Adrenal gland (tissue), 12 donors: ENCODE measurements around the gene ZNF384. TPM values are rescaled to one million over a fixed set of nuclear protein-coding genes. Genes with fewer than 3 reads are reported as not detected.

Experiments
- polyA plus RNA-seq, 3 donors: library from polyadenylated mRNA; stranded (reverse); fragments of 200-250 nt in 2 of 3; fragments of 350-450 nt in 1 of 3; fragmentation: Illumina TruSeq in 1 of 3; extraction: RNeasy Lipid Tissue Mini Kit (QIAGEN cat#74804) in 1 of 3; gene quantifications; one replicate each; pipeline ENCODE4 v1.2.3, GENCODE V29; 2013 to 2014
- small RNA-seq, 2 donors: library from RNA; depleted of rRNA; stranded (forward); fragments of <200 nt; gene quantifications; one replicate each; pipeline ENCODE3, GENCODE V24; 2016
- total RNA-seq, 9 donors: library from RNA; depleted of rRNA in 4 of 9; stranded (reverse); fragments of >200 nt in 4 of 9; fragments of 120-200 nt in 1 of 9; fragmentation: NEBNext Ultra II Directional in 1 of 9; extraction: Animal tissue kit (Norgen Biotek cat#: 25700) in 1 of 9; gene quantifications; one replicate each; pipeline versions ENCODE4 v1.1.0 to v1.2.4, GENCODE V29; 2013 to 2023
- donor health status: healthy with polysubstance abuse.
- donor health status: Bipolar disorder and iron deficiency.
- donor health status: DM: yes; HTN: yes; CAD: no.
- donor health status: DM: no; HTN: no; CAD: no.
- donor health status: DM: no; HTN: no; CAD: no.
- donor health status: DM: yes; HTN: yes; CAD: no.

Gene ZNF384
- total and polyA plus RNA-seq, 12 donors, result 19.9 to 71.2 (median 47.5) TPM

Small RNA genes lying within 50 kb of the gene (small RNA-seq; reads per million reads assigned to genes)
- 0 reads per million in 2 donors for gene RNU6-781P

Other genes starting within 250 kb of the ZNF384 start
- 1 to 10 TPM in 2 of 9 donors, under 1 TPM in 6, not detected in 1; 0.11 to 8.9 (median 0.54) TPM for gene CD27, start 244.4 kb downstream of the ZNF384 start, total RNA-seq
- 1 to 10 TPM in 2 of 3 donors, under 1 TPM in 1; 0.77 to 2.1 (median 1.1) TPM for gene CD27, start 244.4 kb downstream of the ZNF384 start, polyA plus RNA-seq
- 10 to 100 TPM; 17.0 to 42.4 (median 33.8) TPM for gene TAPBPL, start 237.3 kb downstream of the ZNF384 start, total RNA-seq
- 10 to 100 TPM; 13.8 to 41.6 (median 26.5) TPM for gene TAPBPL, start 237.3 kb downstream of the ZNF384 start, polyA plus RNA-seq
- gene VAMP1, start 218.7 kb downstream of the ZNF384 start, total RNA-seq, result 10 to 100 TPM in 3 of 9 donors, 1 to 10 TPM in 6; 2.8 to 16.8 (median 8.8) TPM
- 10 to 100 TPM in 1 of 3 donors, 1 to 10 TPM in 2; 7.3 to 26.7 (median 9.6) TPM for gene VAMP1, start 218.7 kb downstream of the ZNF384 start, polyA plus RNA-seq
- 100 to 1,000 TPM in 6 of 9 donors, 10 to 100 TPM in 3; 64.7 to 280 (median 164) TPM for gene MRPL51, start 196.1 kb downstream of the ZNF384 start, total RNA-seq
- 100 to 1,000 TPM in 1 of 3 donors, 10 to 100 TPM in 2; 67.2 to 161 (median 83.3) TPM for gene MRPL51, start 196.1 kb downstream of the ZNF384 start, polyA plus RNA-seq
- gene NCAPD2, start 195.3 kb downstream of the ZNF384 start, total RNA-seq, result 10 to 100 TPM; 11.5 to 33.9 (median 24.5) TPM
- gene NCAPD2, start 195.3 kb downstream of the ZNF384 start, polyA plus RNA-seq, result 10 to 100 TPM in 1 of 3 donors, 1 to 10 TPM in 2; 6.6 to 10.1 (median 10.0) TPM
- 1,000 to 10,000 TPM; 1,734 to 3,241 (median 2,275) TPM for gene GAPDH, start 154.9 kb downstream of the ZNF384 start, total RNA-seq
- 1,000 to 10,000 TPM; 1,816 to 4,338 (median 3,953) TPM for gene GAPDH, start 154.9 kb downstream of the ZNF384 start, polyA plus RNA-seq
- 10 to 100 TPM in 8 of 9 donors, 1 to 10 TPM in 1; 8.3 to 36.3 (median 27.5) TPM for gene IFFO1, start 133.3 kb downstream of the ZNF384 start, total RNA-seq
- gene IFFO1, start 133.3 kb downstream of the ZNF384 start, polyA plus RNA-seq, result 10 to 100 TPM in 2 of 3 donors, 1 to 10 TPM in 1; 8.7 to 91.0 (median 79.2) TPM
- gene NOP2, start 121.1 kb downstream of the ZNF384 start, total RNA-seq, result 10 to 100 TPM in 8 of 9 donors, 1 to 10 TPM in 1; 7.7 to 34.7 (median 27.0) TPM
- gene NOP2, start 121.1 kb downstream of the ZNF384 start, polyA plus RNA-seq, result 10 to 100 TPM; 43.2 to 95.5 (median 63.8) TPM
- gene CHD4, start 82.0 kb downstream of the ZNF384 start, total RNA-seq, result 100 to 1,000 TPM; 216 to 307 (median 246) TPM
- gene CHD4, start 82.0 kb downstream of the ZNF384 start, polyA plus RNA-seq, result 100 to 1,000 TPM; 152 to 505 (median 284) TPM
- 10 to 100 TPM in 1 of 9 donors, 1 to 10 TPM in 7, under 1 TPM in 1; 0.28 to 11.6 (median 8.1) TPM for gene LPAR5, start 53.4 kb downstream of the ZNF384 start, total RNA-seq
- gene LPAR5, start 53.4 kb downstream of the ZNF384 start, polyA plus RNA-seq, result 1 to 10 TPM; 1.3 to 2.2 (median 1.5) TPM
- 1 to 10 TPM in 7 of 9 donors, under 1 TPM in 2; 0.36 to 3.1 (median 1.4) TPM for gene ACRBP, start 41.9 kb downstream of the ZNF384 start, total RNA-seq
- gene ACRBP, start 41.9 kb downstream of the ZNF384 start, polyA plus RNA-seq, result 1 to 10 TPM in 1 of 3 donors, under 1 TPM in 2; 0.91 to 2.8 (median 0.99) TPM
- 10 to 100 TPM; 22.6 to 87.6 (median 54.1) TPM for gene ING4, start 26.3 kb downstream of the ZNF384 start, total RNA-seq
- gene ING4, start 26.3 kb downstream of the ZNF384 start, polyA plus RNA-seq, result 10 to 100 TPM; 31.6 to 40.1 (median 32.3) TPM
- gene PIANP, start 11.4 kb upstream of the ZNF384 start, total RNA-seq, result 1 to 10 TPM in 1 of 9 donors, under 1 TPM in 5, not detected in 3; 0.11 to 4.6 (median 0.45) TPM
- gene PIANP, start 11.4 kb upstream of the ZNF384 start, polyA plus RNA-seq, result 1 to 10 TPM; 2.4 to 5.2 (median 3.5) TPM
- 100 to 1,000 TPM in 1 of 9 donors, 10 to 100 TPM in 8; 56.5 to 105 (median 83.2) TPM for gene COPS7A, start 34.7 kb upstream of the ZNF384 start, total RNA-seq
- gene COPS7A, start 34.7 kb upstream of the ZNF384 start, polyA plus RNA-seq, result 10 to 100 TPM; 46.5 to 85.1 (median 50.6) TPM
- 100 to 1,000 TPM; 135 to 334 (median 225) TPM for gene MLF2, start 63.8 kb upstream of the ZNF384 start, total RNA-seq
- gene MLF2, start 63.8 kb upstream of the ZNF384 start, polyA plus RNA-seq, result 100 to 1,000 TPM; 181 to 248 (median 233) TPM
- gene PTMS, start 77.0 kb upstream of the ZNF384 start, total RNA-seq, result 100 to 1,000 TPM in 6 of 9 donors, 10 to 100 TPM in 3; 27.0 to 269 (median 127) TPM
- gene PTMS, start 77.0 kb upstream of the ZNF384 start, polyA plus RNA-seq, result 1,000 to 10,000 TPM in 1 of 3 donors, 100 to 1,000 TPM in 2; 134 to 1,405 (median 631) TPM
- under 1 TPM in 7 of 9 donors, not detected in 2; 0.11 to 0.96 (median 0.64) TPM for gene LAG3, start 83.1 kb upstream of the ZNF384 start, total RNA-seq
- 1 to 10 TPM in 2 of 3 donors, under 1 TPM in 1; 0.29 to 4.3 (median 2.3) TPM for gene LAG3, start 83.1 kb upstream of the ZNF384 start, polyA plus RNA-seq
- 10 to 100 TPM in 8 of 9 donors, 1 to 10 TPM in 1; 2.4 to 52.8 (median 29.5) TPM for gene CD4, start 100.2 kb upstream of the ZNF384 start, total RNA-seq
- 10 to 100 TPM in 1 of 3 donors, 1 to 10 TPM in 2; 8.1 to 12.9 (median 9.1) TPM for gene CD4, start 100.2 kb upstream of the ZNF384 start, polyA plus RNA-seq
- gene GPR162, start 132.4 kb upstream of the ZNF384 start, total RNA-seq, result 10 to 100 TPM in 1 of 9 donors, 1 to 10 TPM in 8; 1.1 to 11.9 (median 4.0) TPM
- gene GPR162, start 132.4 kb upstream of the ZNF384 start, polyA plus RNA-seq, result 10 to 100 TPM in 2 of 3 donors, 1 to 10 TPM in 1; 5.3 to 42.6 (median 13.7) TPM
- gene P3H3, start 139.0 kb upstream of the ZNF384 start, total RNA-seq, result 10 to 100 TPM in 7 of 9 donors, 1 to 10 TPM in 2; 2.6 to 23.6 (median 14.6) TPM
- gene P3H3, start 139.0 kb upstream of the ZNF384 start, polyA plus RNA-seq, result 10 to 100 TPM in 2 of 3 donors, 1 to 10 TPM in 1; 3.7 to 58.1 (median 51.0) TPM
- gene GNB3, start 151.6 kb upstream of the ZNF384 start, total RNA-seq, result 1 to 10 TPM in 5 of 9 donors, under 1 TPM in 3, not detected in 1; 0.44 to 2.6 (median 1.6) TPM
- 10 to 100 TPM in 2 of 3 donors, 1 to 10 TPM in 1; 1.0 to 22.4 (median 11.6) TPM for gene GNB3, start 151.6 kb upstream of the ZNF384 start, polyA plus RNA-seq
- gene CDCA3, start 161.9 kb upstream of the ZNF384 start, total RNA-seq, result 10 to 100 TPM in 1 of 9 donors, 1 to 10 TPM in 7, not detected in 1; 2.6 to 17.7 (median 3.4) TPM
- 1 to 10 TPM; 3.5 to 5.5 (median 5.3) TPM for gene CDCA3, start 161.9 kb upstream of the ZNF384 start, polyA plus RNA-seq
- 100 to 1,000 TPM in 6 of 9 donors, 10 to 100 TPM in 3; 60.0 to 162 (median 122) TPM for gene USP5, start 162.8 kb upstream of the ZNF384 start, total RNA-seq
- 100 to 1,000 TPM in 1 of 3 donors, 10 to 100 TPM in 2; 30.6 to 109 (median 32.5) TPM for gene USP5, start 162.8 kb upstream of the ZNF384 start, polyA plus RNA-seq
- 1,000 to 10,000 TPM in 1 of 9 donors, 100 to 1,000 TPM in 8; 555 to 1,141 (median 862) TPM for gene TPI1, start 178.2 kb upstream of the ZNF384 start, total RNA-seq
- 1,000 to 10,000 TPM in 1 of 3 donors, 100 to 1,000 TPM in 2; 241 to 2,322 (median 444) TPM for gene TPI1, start 178.2 kb upstream of the ZNF384 start, polyA plus RNA-seq
- 10 to 100 TPM in 8 of 9 donors, 1 to 10 TPM in 1; 3.3 to 24.5 (median 15.5) TPM for gene SPSB2, start 183.9 kb upstream of the ZNF384 start, total RNA-seq
- gene SPSB2, start 183.9 kb upstream of the ZNF384 start, polyA plus RNA-seq, result 10 to 100 TPM in 2 of 3 donors, 1 to 10 TPM in 1; 2.5 to 19.5 (median 19.5) TPM
- 10 to 100 TPM in 6 of 9 donors, 1 to 10 TPM in 3; 6.9 to 18.6 (median 12.5) TPM for gene LRRC23, start 215.4 kb upstream of the ZNF384 start, total RNA-seq
- 10 to 100 TPM; 11.0 to 29.0 (median 13.8) TPM for gene LRRC23, start 215.4 kb upstream of the ZNF384 start, polyA plus RNA-seq
- gene ENO2, start 225.2 kb upstream of the ZNF384 start, total RNA-seq, result 10 to 100 TPM in 7 of 9 donors, 1 to 10 TPM in 2; 7.4 to 53.6 (median 32.1) TPM
- 100 to 1,000 TPM in 1 of 3 donors, 10 to 100 TPM in 2; 29.5 to 113 (median 42.3) TPM for gene ENO2, start 225.2 kb upstream of the ZNF384 start, polyA plus RNA-seq
- gene ATN1, start 238.6 kb upstream of the ZNF384 start, total RNA-seq, result 100 to 1,000 TPM in 4 of 9 donors, 10 to 100 TPM in 4, 1 to 10 TPM in 1; 8.8 to 263 (median 92.8) TPM
- 100 to 1,000 TPM in 2 of 3 donors, 10 to 100 TPM in 1; 57.4 to 482 (median 258) TPM for gene ATN1, start 238.6 kb upstream of the ZNF384 start, polyA plus RNA-seq